NT2/D1 (cell line): Measurements from ENCODE around the gene LDLRAD3.

Experiments
- SUZ12 ChIP-seq: IDR thresholded peaks from 2 replicates; pipeline ENCODE4 v1.6.1; 2011; ENCODE audit not compliant: insufficient read length, insufficient read depth; ENCODE audit errors: extremely low read depth
- YY1 ChIP-seq: IDR thresholded peaks from 2 replicates; pipeline ENCODE4 v1.6.1; 2011; ENCODE audit not compliant: insufficient read length, insufficient read depth

DNA sequence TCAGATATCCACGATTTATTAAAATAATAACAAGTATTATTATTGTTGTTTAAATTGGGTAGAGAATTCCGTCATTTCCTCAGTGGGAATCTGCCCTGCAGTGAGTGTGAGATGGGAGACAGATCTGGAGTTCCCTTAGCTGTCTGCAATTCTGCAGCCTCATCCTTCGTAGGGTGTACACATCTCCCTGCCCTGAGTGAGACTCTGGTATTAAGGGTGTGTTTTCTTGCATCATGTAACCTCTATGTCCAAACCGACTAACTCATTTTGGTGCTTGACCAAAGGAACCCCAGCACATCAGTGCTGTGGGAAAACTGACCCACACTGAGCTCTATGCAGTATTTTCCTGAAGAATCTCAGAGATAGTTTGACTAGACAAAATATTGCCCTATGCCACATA is 157.6 kb downstream of the LDLRAD3 start:
- TF ChIP-seq YY1 (no peak), SUZ12 (no peak)
